HAP-1 (cell line): Measurements from ENCODE around the gene PTPRK.
"Not testable (repeated sequence)": the region's sequence is repeated elsewhere in the genome, so short reads cannot be mapped to it uniquely, and the experiment has no call there.

ENCODE experiments used
- DNase-seq, 2 experiments: peaks; one replicate each; pipeline ENCODE4 v3.0.0-alpha.2; 2016 to 2020; ENCODE audit warnings: low spot score in 2 of 2
- H3K27me3 ChIP-seq: fragments of 250-450 bp; sonication (Bioruptor Pico); 2 replicates; pipeline ENCODE4 v1.5.1; 2020; ENCODE audit warnings: low read depth, mild to moderate bottlenecking, moderate library complexity
- H3K36me3 ChIP-seq: fragments of 250-450 bp; sonication (Bioruptor Pico); replicated peaks from 2 replicates; pipeline ENCODE4 v1.5.1; 2020; ENCODE audit warnings: mild to moderate bottlenecking
- H3K4me1 ChIP-seq: fragments of 250-450 bp; sonication (Bioruptor Pico); 2 replicates; pipeline ENCODE4 v1.5.1; 2020; ENCODE audit warnings: mild to moderate bottlenecking
- H3K4me3 ChIP-seq: fragments of 250-450 bp; sonication (Bioruptor Pico); 2 replicates; pipeline ENCODE4 v1.5.1; 2020; ENCODE audit warnings: mild to moderate bottlenecking, moderate library complexity
- H3K9me3 ChIP-seq: fragments of 250-450 bp; sonication (Bioruptor Pico); 2 replicates; pipeline ENCODE4 v1.5.1; 2020; ENCODE audit warnings: mild to moderate bottlenecking, moderate library complexity
- in situ Hi-C: fragments of 300-500 bp; cut with MboI; formaldehyde crosslinking; loops from 3 replicates; pipeline ENCODE4 v1.14.3; 2020; ENCODE audit warnings: low sequenced_read_pairs, inconsistent platforms, mixed read lengths

Gene PTPRK

GRCh38 chr6:128465368-128466343 is 54.7 kb downstream of the PTPRK start:
- in situ Hi-C loops = no loop called here
- Histone ChIP-seq H3K36me3 (no peaks in the 10 kb centered on the region), H3K4me3 (no peak overlapping the region), H3K27me3 (no peaks in the 10 kb centered on the region), H3K9me3 (no peaks in the 10 kb centered on the region), H3K4me1 (peaks cover 9% of the 10 kb centered on the region)
- DNase-seq = no peak

- Histone ChIP-seq H3K27me3 (no peaks in the 10 kb centered on the region), H3K4me1 (peaks cover 9% of the 10 kb centered on the region), H3K36me3 (no peaks in the 10 kb centered on the region), H3K4me3 (no peak overlapping the region), H3K9me3 (no peaks in the 10 kb centered on the region)
- DNase-seq = no peak
- in situ Hi-C loops = no loop called here
Measured at GRCh38 chr6:128464790-128465189, 55.6 kb downstream of the PTPRK start.

GRCh38 chr6:128463942-128464341 is 56.5 kb downstream of the PTPRK start:
- Histone ChIP-seq H3K4me1 (peaks cover 9% of the 10 kb centered on the region), H3K4me3 (no peak overlapping the region), H3K36me3 (no peaks in the 10 kb centered on the region), H3K9me3 (no peaks in the 10 kb centered on the region), H3K27me3 (no peaks in the 10 kb centered on the region)
- DNase-seq = no peak
- in situ Hi-C loops = no loop called here

- no peaks in the 10 kb centered on the region for H3K9me3 ChIP-seq
- no peaks in the 10 kb centered on the region for H3K27me3 ChIP-seq
- peaks cover 9% of the 10 kb centered on the region for H3K4me1 ChIP-seq
- H3K4me3 ChIP-seq = no peak overlapping the region
- in situ Hi-C loops = no loop called here
- DNase-seq = no peak
- no peaks in the 10 kb centered on the region for H3K36me3 ChIP-seq
Measured at GRCh38 chr6:128461501-128461900, 58.9 kb downstream of the PTPRK start.

GRCh38 chr6:128456510-128457230 is 63.7 kb downstream of the PTPRK start:
- no peak for DNase-seq
- no peaks in the 10 kb centered on the region for H3K9me3 ChIP-seq
- no peaks in the 10 kb centered on the region for H3K36me3 ChIP-seq
- H3K27me3 ChIP-seq = no peaks in the 10 kb centered on the region
- in situ Hi-C loops = no loop called here
- H3K4me3 ChIP-seq = no peak overlapping the region
- no peaks in the 10 kb centered on the region for H3K4me1 ChIP-seq

GRCh38 chr6:128455959-128456358 is 64.4 kb downstream of the PTPRK start:
- Histone ChIP-seq H3K4me1 (no peaks in the 10 kb centered on the region), H3K9me3 (no peaks in the 10 kb centered on the region), H3K27me3 (no peaks in the 10 kb centered on the region), H3K4me3 (no peak overlapping the region), H3K36me3 (no peaks in the 10 kb centered on the region)
- no peak for DNase-seq
- in situ Hi-C loops = no loop called here

DNA sequence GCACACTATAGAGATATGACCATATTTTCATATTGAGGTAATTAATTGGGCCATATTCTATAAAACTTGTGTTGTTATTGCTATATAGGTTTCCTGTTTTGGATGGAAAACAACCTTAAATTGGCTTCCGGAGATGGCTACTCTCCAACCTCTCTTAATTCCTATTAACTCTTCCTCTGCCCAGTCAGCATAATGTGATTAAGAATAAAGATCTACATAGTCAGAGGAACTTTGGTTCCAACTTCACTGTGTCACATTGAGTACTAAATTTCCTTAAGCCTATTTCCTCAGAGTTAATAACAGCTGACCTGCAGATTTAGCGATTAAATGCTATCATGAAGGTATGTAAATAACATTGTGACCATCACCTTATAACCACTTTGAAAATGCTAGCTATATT is 67.7 kb downstream of the PTPRK start:
- DNase-seq = no peak
- in situ Hi-C loops = no loop called here
- no peaks in the 10 kb centered on the region for H3K4me1 ChIP-seq
- no peaks in the 10 kb centered on the region for H3K27me3 ChIP-seq
- H3K9me3 ChIP-seq = no peaks in the 10 kb centered on the region
- H3K36me3 ChIP-seq = no peaks in the 10 kb centered on the region
- no peak overlapping the region for H3K4me3 ChIP-seq

DNA sequence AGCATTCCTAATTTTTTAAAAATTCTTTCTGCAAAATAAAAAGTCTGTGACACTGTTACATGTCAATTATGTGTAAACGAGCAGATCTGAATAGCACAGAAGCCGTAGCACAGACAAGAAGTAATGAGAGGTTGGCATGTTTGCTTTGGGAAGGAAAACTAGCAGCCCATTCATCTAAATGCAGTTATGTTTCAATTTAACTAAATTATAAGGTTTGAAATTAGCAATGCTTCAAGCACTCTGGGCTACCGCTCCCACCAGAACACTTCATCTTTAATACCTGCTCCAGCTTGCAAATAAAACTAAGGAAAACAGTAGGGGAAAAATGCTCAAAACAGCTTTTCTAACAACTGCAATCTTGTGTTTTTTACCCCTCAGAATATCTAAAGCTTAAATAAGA is 73.9 kb downstream of the PTPRK start:
- no peak for DNase-seq
- H3K27me3 ChIP-seq = no peaks in the 10 kb centered on the region
- H3K36me3 ChIP-seq = no peaks in the 10 kb centered on the region
- peaks cover 7% of the 10 kb centered on the region for H3K4me1 ChIP-seq
- no peaks in the 10 kb centered on the region for H3K9me3 ChIP-seq
- no peak overlapping the region for H3K4me3 ChIP-seq
- in situ Hi-C loops = no loop called here

DNA sequence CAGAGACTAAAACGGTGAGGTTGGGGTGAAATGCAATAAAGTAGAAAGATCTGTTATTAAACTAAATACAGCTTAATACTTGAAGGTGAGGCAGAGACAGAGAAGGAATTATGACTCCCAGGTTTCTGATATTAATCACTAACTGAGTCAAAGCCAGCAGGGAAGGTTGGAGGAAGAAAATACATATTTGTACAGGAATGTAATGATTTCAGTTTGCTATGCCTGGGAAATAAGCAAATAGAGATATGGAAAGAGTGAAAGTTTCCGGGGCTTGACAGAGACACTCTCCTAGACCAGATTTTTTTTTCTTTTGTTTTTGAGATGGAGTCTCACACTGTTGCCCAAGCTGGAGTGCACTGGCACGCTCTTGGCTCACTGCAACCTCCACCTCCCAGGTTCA is 76.8 kb downstream of the PTPRK start:
- H3K4me3 ChIP-seq = no peak overlapping the region
- peaks cover 23% of the 10 kb centered on the region for H3K4me1 ChIP-seq
- no peaks in the 10 kb centered on the region for H3K27me3 ChIP-seq
- no peaks in the 10 kb centered on the region for H3K9me3 ChIP-seq
- H3K36me3 ChIP-seq = no peaks in the 10 kb centered on the region
- in situ Hi-C loops = no loop called here
- DNase-seq = no peak

- no peaks in the 10 kb centered on the region for H3K27me3 ChIP-seq
- in situ Hi-C loops = no loop called here
- no peak for DNase-seq
- no peak overlapping the region for H3K4me3 ChIP-seq
- H3K9me3 ChIP-seq = no peaks in the 10 kb centered on the region
- peaks cover 23% of the 10 kb centered on the region for H3K4me1 ChIP-seq
- no peaks in the 10 kb centered on the region for H3K36me3 ChIP-seq
Measured at GRCh38 chr6:128439627-128440026, 80.8 kb downstream of the PTPRK start.

GRCh38 chr6:128438393-128438792 is 82.0 kb downstream of the PTPRK start:
- Histone ChIP-seq H3K9me3 (no peaks in the 10 kb centered on the region), H3K36me3 (no peaks in the 10 kb centered on the region), H3K4me1 (peaks cover 23% of the 10 kb centered on the region), H3K4me3 (no peak overlapping the region), H3K27me3 (no peaks in the 10 kb centered on the region)
- in situ Hi-C loops = no loop called here
- DNase-seq = no peak

DNA sequence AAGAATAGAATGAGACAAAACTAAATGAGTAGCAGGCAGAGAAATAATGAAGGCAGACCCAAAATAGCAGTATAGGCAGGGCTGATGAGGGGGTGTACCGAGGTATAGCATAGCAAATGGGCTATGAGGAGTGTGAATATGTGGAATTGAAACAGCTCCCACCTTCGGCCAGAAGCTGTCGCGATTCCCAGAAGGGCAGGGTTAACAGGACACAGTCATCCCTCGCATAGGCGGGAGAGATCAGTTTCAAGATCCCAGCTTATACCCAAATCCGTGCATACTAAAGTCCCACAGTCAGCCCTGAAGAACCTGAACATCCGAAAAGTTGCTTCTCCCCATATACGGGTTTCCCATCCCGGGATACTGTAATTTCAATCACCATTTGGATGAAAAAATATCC is 82.7 kb downstream of the PTPRK start:
- H3K27me3 ChIP-seq = no peaks in the 10 kb centered on the region
- no peak overlapping the region for H3K4me3 ChIP-seq
- H3K36me3 ChIP-seq = no peaks in the 10 kb centered on the region
- no peaks in the 10 kb centered on the region for H3K9me3 ChIP-seq
- peaks cover 23% of the 10 kb centered on the region for H3K4me1 ChIP-seq
- in situ Hi-C loops = no loop called here
- DNase-seq = no peak

DNA sequence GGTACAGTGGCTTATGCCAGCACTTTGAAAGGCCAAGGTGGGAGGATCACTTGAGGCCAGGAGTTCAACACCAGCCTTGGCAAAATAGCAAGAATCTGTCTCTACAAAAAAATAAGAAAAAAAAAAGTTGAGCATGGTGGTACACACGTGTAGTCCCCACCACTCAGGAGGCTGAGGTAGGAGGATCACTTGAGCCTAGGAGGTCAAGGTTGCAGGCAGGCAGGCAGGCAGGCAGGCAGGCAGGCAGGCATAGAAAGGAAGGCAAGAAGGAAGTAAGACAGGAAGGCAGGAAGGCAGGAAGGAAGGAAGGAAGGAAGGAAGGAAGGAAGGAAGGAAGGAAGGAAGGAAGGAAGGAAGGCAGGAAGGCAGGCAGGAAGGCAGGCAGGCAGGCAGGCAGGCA is 85.6 kb downstream of the PTPRK start:
- H3K4me3 ChIP-seq, DNase-seq, H3K36me3 ChIP-seq, H3K27me3 ChIP-seq, in situ Hi-C loops, H3K9me3 ChIP-seq: not testable (repeated sequence)
- peaks cover 16% of the 10 kb centered on the region for H3K4me1 ChIP-seq

DNA sequence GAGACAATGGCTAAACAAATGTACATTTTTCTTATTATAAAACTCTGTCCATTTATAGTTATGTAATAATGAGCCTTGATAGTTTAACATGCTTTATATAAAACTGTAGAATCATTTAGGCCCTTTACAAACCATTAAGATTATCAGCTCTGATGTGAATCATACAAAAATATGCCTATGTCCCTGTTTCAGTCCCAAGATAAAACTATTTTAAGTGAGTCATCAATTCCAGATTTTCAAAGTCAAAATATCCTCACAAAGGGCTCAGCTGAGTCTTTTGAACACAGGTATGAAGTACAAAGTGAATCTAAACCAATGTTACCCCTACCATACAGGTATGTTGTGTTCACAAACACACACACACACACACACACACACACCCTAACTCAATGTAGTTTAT is 88.0 kb downstream of the PTPRK start:
- in situ Hi-C loops = no loop called here
- Histone ChIP-seq H3K4me1 (peaks cover 15% of the 10 kb centered on the region), H3K27me3 (no peaks in the 10 kb centered on the region), H3K4me3 (no peak overlapping the region), H3K9me3 (no peaks in the 10 kb centered on the region), H3K36me3 (no peaks in the 10 kb centered on the region)
- DNase-seq = no peak
